GM23338 (cell line): ENCODE measurements around the gene PHLPP2.

ENCODE experiments used
- CREB1 ChIP-seq: fragments of 250-450 bp; sonication (Bioruptor Pico); IDR thresholded peaks from 2 replicates; pipeline ENCODE4 v1.5.0; 2020; ENCODE audit warnings: low read depth, mild to moderate bottlenecking, moderate library complexity
- EZH2 ChIP-seq: fragments of 200-600 bp; sonication (generic); IDR thresholded peaks from one replicate; pipeline ENCODE4 v1.8.0; 2017; ENCODE audit warnings: antibody characterized with exemption, mild to moderate bottlenecking, low read depth; ENCODE audit not compliant: unreplicated experiment
- EZH2phosphoT487 ChIP-seq: fragments of 200-600 bp; sonication (generic); IDR thresholded peaks from one replicate; pipeline ENCODE4 v1.8.1; 2018; ENCODE audit warnings: antibody characterized with exemption; ENCODE audit not compliant: unreplicated experiment
- JUNB ChIP-seq: IDR thresholded peaks from one replicate; pipeline ENCODE4 v1.6.1; 2016; ENCODE audit warnings: antibody characterized with exemption; ENCODE audit not compliant: unreplicated experiment
- NANOG ChIP-seq: IDR thresholded peaks from 2 replicates; pipeline ENCODE4 v1.6.1; 2016; ENCODE audit warnings: antibody characterized with exemption, borderline replicate concordance
- POLR2AphosphoS5 ChIP-seq: IDR thresholded peaks from 2 replicates; pipeline ENCODE4 v1.6.1; 2016; ENCODE audit warnings: antibody characterized with exemption, low read depth
- ZNF114 ChIP-seq: fragments of 250-450 bp; sonication (Bioruptor Pico); IDR thresholded peaks from 2 replicates; pipeline ENCODE4 v1.5.0; 2020; ENCODE audit warnings: mild to moderate bottlenecking, moderate library complexity
- TF ChIP-seq, protein P1 (sequence below), 2 experiments: fragments of 200-600 bp in 1 of 2; sonication (generic) in 1 of 2; conservative IDR thresholded peaks; 2 replicates each; pipeline versions ENCODE4 v1.5.1 to v1.6.1; 2016 to 2017; ENCODE audit warnings: antibody characterized with exemption in 2 of 2, low read depth in 2 of 2, mild to moderate bottlenecking in 2 of 2, moderate library complexity in 1 of 2
- TF ChIP-seq, protein P2 (sequence below): IDR thresholded peaks from one replicate; pipeline ENCODE4 v1.6.1; 2018; ENCODE audit warnings: antibody characterized with exemption; ENCODE audit not compliant: unreplicated experiment
- TF ChIP-seq, protein P3 (sequence below): fragments of 250-450 bp; sonication (Bioruptor Pico); IDR thresholded peaks from 2 replicates; pipeline ENCODE4 v1.5.0; 2020; ENCODE audit warnings: mild to moderate bottlenecking, moderate library complexity
- TF ChIP-seq, protein P4 (sequence below): IDR thresholded peaks from 2 replicates; pipeline ENCODE4 v1.6.1; 2016; ENCODE audit warnings: antibody characterized with exemption

DNA sequence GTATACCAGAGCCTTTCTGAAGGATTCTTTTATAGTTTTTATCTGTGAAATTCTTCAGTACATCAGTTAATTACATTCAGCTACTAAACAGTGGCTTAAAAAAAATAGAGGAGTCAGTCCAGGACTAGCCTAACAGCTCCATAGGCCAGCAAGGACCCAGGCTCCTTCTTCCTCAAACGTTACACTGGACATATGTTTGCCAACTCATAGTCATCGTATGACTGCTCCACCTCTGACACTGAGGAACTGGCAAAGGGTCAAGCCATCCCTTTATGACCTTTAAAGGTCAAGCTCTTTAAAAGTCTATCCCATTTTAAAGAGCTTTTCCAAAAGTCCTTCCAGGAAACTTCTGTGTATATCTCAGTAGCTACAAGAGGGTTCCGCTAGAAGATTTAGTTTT is 36.6 kb downstream of the PHLPP2 start:
- TF ChIP-seq, protein P1, sequence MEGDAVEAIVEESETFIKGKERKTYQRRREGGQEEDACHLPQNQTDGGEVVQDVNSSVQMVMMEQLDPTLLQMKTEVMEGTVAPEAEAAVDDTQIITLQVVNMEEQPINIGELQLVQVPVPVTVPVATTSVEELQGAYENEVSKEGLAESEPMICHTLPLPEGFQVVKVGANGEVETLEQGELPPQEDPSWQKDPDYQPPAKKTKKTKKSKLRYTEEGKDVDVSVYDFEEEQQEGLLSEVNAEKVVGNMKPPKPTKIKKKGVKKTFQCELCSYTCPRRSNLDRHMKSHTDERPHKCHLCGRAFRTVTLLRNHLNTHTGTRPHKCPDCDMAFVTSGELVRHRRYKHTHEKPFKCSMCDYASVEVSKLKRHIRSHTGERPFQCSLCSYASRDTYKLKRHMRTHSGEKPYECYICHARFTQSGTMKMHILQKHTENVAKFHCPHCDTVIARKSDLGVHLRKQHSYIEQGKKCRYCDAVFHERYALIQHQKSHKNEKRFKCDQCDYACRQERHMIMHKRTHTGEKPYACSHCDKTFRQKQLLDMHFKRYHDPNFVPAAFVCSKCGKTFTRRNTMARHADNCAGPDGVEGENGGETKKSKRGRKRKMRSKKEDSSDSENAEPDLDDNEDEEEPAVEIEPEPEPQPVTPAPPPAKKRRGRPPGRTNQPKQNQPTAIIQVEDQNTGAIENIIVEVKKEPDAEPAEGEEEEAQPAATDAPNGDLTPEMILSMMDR (conservative IDR thresholded peaks at IDR 0.05; ENCODE audit: low read depth in 2 of 2), result no peak
- no peak for TF ChIP-seq POLR2AphosphoS5
- TF ChIP-seq, protein P2, sequence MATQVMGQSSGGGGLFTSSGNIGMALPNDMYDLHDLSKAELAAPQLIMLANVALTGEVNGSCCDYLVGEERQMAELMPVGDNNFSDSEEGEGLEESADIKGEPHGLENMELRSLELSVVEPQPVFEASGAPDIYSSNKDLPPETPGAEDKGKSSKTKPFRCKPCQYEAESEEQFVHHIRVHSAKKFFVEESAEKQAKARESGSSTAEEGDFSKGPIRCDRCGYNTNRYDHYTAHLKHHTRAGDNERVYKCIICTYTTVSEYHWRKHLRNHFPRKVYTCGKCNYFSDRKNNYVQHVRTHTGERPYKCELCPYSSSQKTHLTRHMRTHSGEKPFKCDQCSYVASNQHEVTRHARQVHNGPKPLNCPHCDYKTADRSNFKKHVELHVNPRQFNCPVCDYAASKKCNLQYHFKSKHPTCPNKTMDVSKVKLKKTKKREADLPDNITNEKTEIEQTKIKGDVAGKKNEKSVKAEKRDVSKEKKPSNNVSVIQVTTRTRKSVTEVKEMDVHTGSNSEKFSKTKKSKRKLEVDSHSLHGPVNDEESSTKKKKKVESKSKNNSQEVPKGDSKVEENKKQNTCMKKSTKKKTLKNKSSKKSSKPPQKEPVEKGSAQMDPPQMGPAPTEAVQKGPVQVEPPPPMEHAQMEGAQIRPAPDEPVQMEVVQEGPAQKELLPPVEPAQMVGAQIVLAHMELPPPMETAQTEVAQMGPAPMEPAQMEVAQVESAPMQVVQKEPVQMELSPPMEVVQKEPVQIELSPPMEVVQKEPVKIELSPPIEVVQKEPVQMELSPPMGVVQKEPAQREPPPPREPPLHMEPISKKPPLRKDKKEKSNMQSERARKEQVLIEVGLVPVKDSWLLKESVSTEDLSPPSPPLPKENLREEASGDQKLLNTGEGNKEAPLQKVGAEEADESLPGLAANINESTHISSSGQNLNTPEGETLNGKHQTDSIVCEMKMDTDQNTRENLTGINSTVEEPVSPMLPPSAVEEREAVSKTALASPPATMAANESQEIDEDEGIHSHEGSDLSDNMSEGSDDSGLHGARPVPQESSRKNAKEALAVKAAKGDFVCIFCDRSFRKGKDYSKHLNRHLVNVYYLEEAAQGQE, result no peak
- TF ChIP-seq EZH2, result no peak
- TF ChIP-seq CREB1 (CRISPR knock-in tag), result no peak
- TF ChIP-seq NANOG, result no peak
- no peak for TF ChIP-seq EZH2phosphoT487
- TF ChIP-seq, protein P3, sequence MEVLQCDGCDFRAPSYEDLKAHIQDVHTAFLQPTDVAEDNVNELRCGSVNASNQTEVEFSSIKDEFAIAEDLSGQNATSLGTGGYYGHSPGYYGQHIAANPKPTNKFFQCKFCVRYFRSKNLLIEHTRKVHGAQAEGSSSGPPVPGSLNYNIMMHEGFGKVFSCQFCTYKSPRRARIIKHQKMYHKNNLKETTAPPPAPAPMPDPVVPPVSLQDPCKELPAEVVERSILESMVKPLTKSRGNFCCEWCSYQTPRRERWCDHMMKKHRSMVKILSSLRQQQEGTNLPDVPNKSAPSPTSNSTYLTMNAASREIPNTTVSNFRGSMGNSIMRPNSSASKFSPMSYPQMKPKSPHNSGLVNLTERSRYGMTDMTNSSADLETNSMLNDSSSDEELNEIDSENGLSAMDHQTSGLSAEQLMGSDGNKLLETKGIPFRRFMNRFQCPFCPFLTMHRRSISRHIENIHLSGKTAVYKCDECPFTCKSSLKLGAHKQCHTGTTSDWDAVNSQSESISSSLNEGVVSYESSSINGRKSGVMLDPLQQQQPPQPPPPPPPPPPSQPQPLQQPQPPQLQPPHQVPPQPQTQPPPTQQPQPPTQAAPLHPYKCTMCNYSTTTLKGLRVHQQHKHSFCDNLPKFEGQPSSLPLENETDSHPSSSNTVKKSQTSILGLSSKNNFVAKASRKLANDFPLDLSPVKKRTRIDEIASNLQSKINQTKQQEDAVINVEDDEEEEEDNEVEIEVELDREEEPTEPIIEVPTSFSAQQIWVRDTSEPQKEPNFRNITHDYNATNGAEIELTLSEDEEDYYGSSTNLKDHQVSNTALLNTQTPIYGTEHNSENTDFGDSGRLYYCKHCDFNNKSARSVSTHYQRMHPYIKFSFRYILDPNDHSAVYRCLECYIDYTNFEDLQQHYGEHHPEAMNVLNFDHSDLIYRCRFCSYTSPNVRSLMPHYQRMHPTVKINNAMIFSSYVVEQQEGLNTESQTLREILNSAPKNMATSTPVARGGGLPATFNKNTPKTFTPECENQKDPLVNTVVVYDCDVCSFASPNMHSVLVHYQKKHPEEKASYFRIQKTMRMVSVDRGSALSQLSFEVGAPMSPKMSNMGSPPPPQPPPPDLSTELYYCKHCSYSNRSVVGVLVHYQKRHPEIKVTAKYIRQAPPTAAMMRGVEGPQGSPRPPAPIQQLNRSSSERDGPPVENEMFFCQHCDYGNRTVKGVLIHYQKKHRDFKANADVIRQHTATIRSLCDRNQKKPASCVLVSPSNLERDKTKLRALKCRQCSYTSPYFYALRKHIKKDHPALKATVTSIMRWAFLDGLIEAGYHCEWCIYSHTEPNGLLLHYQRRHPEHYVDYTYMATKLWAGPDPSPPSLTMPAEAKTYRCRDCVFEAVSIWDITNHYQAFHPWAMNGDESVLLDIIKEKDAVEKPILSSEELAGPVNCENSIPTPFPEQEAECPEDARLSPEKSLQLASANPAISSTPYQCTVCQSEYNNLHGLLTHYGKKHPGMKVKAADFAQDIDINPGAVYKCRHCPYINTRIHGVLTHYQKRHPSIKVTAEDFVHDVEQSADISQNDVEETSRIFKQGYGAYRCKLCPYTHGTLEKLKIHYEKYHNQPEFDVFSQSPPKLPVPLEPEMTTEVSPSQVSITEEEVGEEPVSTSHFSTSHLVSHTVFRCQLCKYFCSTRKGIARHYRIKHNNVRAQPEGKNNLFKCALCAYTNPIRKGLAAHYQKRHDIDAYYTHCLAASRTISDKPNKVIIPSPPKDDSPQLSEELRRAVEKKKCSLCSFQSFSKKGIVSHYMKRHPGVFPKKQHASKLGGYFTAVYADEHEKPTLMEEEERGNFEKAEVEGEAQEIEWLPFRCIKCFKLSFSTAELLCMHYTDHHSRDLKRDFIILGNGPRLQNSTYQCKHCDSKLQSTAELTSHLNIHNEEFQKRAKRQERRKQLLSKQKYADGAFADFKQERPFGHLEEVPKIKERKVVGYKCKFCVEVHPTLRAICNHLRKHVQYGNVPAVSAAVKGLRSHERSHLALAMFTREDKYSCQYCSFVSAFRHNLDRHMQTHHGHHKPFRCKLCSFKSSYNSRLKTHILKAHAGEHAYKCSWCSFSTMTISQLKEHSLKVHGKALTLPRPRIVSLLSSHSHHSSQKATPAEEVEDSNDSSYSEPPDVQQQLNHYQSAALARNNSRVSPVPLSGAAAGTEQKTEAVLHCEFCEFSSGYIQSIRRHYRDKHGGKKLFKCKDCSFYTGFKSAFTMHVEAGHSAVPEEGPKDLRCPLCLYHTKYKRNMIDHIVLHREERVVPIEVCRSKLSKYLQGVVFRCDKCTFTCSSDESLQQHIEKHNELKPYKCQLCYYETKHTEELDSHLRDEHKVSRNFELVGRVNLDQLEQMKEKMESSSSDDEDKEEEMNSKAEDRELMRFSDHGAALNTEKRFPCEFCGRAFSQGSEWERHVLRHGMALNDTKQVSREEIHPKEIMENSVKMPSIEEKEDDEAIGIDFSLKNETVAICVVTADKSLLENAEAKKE, result no peak
- TF ChIP-seq JUNB, result no peak
- no peak for TF ChIP-seq ZNF114 (CRISPR knock-in tag)
- TF ChIP-seq, protein P4, sequence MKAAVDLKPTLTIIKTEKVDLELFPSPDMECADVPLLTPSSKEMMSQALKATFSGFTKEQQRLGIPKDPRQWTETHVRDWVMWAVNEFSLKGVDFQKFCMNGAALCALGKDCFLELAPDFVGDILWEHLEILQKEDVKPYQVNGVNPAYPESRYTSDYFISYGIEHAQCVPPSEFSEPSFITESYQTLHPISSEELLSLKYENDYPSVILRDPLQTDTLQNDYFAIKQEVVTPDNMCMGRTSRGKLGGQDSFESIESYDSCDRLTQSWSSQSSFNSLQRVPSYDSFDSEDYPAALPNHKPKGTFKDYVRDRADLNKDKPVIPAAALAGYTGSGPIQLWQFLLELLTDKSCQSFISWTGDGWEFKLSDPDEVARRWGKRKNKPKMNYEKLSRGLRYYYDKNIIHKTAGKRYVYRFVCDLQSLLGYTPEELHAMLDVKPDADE, result no peak
